Stimulated activated CD8-positive, alpha-beta memory T cell treated with anti-CD3 and anti-CD28 coated beads, Interleukin-15, amount 100 ng/mL, for 24 hours (primary cell): Measurements from ENCODE around the gene TOMM20.
"Not testable (repeated sequence)": the region's sequence is repeated elsewhere in the genome, so short reads cannot be mapped to it uniquely, and the experiment has no call there.

ENCODE experiments used
- DNase-seq: peaks from one replicate; pipeline ENCODE4 v3.0.0-alpha.2; 2020; ENCODE audit warnings: low read depth

TOMM20 gene

DNA sequence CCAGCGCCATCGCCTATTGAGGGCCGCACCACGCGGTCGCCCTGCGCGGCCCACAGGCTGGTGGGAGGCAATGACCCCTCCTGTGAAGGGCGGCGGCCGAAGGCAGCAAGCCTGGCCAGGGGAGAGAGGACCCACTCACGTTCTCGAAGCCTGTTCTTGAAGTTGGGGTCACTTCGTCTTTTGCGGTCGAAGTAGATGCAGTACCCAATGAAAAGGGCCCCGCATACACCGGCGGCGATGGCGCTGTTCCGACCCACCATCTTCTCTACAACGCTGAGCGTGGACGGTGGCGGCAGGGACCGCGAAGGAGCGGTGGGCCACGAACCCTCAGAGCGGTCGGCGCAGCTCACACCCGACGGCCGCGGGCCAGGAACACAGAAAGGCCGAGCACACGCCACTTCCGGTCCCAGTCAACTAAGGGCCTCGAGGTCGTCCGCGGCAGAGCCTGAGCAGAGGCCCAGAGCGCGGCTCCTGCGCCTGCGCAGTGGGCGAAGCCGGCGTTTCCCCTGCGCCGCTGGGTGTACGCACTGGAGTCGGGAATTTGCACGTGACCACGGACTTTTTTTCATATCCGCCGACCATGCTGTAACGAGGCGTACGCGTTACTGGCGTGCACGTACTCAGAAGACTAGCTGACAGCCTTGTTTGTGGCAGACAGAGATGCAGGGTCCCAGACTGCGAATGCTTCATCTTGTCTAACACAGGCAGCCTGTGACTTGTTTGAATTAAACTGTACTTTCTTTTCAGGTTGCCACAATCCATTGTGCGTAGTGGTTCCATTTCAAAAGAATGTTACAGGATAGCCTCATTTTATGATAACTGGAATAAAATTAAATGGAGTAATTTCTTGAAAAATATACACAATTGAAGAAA, at the start of gene TOMM20:
TSS of gene TOMM20 (minus strand) at position 382 of the 873 bp plus-strand sequence. CDS start at position 260, 122 bp downstream.
- DNase-seq, result peak; percentile 84

DNA sequence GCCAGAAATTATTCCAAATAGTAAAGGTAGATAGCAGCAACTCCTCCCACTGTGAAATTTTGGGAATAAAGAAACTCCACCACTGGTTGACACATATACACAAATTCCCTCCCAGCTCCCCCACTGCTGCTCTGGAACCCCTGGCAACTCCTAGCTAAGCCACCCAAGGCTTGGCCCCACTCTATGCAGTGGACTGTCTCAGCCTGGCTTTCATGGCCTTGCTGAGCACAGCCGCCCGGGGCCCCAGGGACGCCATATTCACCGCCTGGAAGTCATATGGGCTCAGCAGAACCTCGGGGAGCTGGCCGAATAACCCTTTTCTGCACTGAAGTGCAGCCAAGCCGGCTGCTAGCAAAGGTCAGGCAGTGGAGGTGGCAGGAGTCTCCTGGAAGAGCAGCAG, 47.8 kb upstream of the TOMM20 start:
- no peak for DNase-seq

DNA sequence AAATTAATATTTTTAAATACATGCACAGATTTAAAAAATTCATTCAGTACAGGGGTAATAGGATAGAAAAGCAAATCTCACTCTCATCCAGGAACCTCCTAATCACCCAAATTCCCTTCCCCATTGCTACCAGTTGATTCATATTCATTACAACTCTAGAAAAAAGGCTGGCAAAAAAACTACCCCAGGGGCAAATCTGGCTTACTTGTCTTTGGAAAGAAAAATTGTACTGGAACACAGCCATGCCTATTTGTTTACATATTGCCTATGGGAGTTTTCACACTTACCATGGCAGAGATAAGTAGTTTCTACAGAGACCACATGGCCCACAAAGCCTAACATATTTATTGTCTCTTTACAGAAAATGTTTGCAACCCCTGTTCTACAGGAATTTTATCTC, 41.3 kb upstream of the TOMM20 start:
- DNase-seq, result no peak

DNA sequence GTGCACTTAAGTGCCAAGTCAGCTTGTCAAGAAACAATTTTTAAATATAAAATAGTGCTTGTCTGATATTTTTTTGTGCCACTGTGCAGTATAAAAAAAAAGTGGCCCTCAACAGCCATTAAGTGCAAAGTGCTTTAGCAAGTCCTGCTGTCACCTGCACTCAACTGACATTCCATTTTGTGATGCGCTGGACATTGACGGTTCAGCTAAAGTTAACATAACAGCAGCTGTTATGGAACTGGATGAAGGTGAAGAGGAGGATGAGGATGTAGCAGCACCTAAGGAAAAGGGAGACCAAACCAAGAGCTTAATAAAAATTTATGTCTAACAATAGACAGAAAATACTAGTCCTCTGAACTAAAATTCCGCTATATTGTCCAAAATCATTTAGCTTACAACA, 39.7 kb upstream of the TOMM20 start:
- DNase-seq, result no peak

DNA sequence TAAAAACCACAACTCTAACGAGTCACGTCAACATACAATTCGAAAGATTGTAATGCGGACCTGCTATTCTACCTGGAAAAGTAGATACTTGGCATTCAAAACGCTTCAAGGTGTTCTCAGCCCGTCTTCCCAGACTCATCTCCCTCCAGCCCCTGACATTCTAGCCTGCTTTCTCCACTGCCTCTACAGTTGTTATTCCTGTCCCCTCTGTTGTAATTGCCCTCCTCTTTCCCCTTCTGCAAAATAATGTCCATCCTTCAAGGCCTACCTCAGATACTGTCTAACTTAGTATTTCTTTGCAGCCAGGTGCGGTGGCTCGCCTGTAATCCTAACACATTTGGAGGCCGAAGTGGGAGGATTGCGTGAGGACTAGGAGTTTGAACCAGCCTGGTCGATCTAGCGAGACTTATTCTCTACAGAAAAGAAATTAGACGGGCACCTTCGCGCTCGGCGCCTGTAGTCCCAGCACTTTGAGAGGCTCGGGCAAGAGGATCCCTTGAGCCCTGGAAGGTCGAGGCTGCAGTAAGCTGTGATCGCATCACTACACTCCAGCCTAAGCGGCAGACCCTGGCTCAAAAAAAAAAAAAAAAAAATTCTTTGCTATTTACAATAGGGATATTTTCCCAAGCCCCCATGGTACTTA, 33.2 kb upstream of the TOMM20 start:
- DNase-seq, result no peak

DNA sequence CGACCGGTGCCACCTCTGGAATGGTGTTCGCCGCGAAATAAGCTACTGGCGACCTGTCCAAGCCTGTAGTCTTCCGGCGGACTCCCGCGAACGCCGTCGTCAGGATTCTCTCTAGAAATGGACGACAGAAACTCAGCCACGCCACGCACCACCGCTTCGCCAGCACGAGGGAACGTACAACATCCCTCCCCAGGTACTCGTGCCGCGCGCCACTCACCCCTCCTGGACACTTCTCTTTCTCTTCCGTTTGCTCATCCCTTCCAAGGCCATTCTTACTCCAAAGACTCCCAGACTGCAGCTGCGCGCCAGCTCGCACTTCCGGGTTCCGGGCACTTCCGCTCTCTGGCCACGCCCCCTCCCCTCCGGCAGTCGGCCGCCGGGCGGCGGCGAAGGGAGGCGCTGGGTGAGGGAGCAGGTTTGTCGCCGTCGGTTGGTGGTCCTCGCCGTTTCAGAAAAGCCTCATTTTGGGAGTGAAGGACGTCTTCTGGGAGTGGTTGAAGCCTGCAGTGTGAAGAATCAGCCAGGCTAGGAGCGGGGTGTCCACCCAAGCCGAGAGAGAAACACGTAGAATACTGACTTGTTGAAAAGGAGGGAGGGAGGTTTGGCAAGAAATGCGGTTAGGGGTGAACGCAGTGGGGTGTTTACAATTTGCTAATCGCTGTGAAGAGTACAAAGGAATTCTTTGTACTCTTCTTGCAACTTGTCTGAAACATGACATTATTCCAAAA, 32.5 kb upstream of the TOMM20 start, which contains the start of gene RBM34:
TSS of gene RBM34 (minus strand) at position 294 of the 728 bp plus-strand sequence. CDS start at position 270, 24 bp downstream.
- peak; percentile 92 for DNase-seq

DNA sequence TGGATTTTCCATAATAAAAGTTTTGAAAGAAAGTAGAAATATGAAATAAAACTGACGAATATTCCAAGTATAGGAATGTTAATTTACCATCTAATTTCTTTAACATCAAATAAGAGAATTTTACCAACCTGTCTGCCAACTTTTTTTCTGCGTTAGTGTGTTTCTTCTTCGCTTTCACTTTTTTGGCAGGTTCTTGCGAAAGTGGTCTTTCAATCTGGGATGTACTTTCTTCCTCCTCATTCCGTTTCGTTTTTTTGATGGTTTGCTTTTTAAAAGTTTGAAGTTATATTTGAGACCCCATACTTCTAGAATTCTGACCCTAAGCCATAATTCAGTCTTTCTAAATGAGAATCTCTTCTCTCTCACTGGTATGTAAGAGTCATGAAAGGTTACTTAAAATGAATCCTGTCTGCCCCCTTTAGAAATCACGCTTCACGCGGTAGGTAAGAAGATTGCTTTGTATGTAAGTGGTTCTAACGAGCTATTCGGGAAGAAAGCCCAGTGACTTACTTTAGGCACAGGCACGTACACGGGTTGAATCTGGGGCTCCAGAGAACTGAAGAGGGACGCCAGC, 31.8 kb upstream of the TOMM20 start:
- DNase-seq, result no peak

DNA sequence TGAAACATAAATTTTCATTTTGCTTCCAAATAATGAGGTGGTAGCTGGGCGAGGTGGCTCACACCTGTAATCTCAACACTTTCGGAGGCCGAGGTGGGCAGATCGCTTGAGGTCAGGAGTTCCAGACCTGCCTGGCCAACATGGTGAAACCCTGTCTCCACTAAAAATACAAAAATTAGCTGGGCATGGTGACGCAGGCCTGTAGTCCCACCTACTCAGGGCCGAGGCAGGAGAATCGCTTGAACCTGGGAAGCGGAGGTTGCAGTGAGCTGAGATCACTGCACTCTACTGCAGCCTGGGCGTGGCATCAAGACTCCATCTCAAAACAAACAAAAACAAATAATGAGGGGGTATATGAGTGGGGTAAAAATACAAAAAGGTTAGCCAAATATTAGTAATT, 31.3 kb upstream of the TOMM20 start:
- not testable (repeated sequence) for DNase-seq

- not testable (repeated sequence) for DNase-seq
Observed at GRCh38 chr1:235159284-235159683, 30.6 kb upstream of the TOMM20 start.

- no peak for DNase-seq
Observed at GRCh38 chr1:235158680-235159079, 30.0 kb upstream of the TOMM20 start.

DNA sequence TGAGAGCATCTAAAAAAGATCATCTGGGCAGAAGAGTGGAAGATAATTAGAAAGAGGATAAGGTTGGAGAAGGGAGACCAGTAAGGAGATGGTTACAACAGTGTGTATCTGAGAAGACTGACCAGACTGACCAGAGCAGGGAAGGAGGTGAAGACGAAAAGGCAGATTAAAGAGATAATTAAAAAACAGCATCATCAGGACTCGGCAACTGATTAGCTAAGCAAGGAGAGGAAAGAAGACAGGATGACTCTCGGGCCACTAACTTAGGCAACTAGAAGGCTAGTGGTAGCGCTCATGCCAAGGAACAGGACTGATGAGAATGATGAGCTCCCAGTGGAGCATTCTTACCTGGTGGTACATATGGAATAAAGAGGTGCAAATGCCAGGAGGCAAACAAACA, 28.5 kb upstream of the TOMM20 start:
- DNase-seq, result no peak

DNA sequence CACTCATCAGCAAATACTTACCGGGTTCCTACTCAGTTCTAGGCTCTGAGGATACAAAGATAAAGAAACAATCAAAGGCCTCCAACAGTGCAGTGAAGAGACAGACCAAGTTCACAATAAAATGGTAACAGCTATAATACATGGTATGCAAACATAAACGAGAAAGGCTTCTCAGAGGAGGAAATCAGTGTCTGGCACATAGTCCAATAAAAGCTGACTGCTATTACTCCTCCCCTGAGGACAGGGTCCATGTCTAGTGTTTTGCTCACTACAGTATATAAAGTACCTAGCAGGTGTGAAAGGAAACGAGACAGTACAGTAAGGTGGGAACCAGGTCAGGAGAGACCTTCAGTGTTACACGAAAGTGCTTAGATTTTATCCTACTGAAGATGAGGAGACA, 28.1 kb upstream of the TOMM20 start:
- DNase-seq, result no peak

DNA sequence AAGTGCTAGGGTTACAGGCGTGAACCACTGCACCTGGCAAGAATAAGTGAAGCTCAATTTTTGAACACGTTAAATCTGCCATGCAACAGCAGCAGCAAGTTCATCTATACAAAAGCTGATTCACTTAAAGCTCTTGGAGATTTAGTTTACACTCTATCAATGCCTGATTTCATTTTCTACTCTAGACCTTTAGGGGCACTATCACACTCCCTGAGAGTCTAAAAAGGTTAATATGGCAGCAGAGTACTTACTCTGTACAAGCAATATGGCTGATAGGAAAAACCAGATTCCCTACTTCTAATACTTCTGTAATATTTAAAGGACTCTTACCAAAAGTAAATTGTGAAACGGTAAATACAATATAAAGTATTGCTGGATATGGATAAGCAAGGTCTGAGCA, 27.6 kb upstream of the TOMM20 start:
- no peak for DNase-seq

DNA sequence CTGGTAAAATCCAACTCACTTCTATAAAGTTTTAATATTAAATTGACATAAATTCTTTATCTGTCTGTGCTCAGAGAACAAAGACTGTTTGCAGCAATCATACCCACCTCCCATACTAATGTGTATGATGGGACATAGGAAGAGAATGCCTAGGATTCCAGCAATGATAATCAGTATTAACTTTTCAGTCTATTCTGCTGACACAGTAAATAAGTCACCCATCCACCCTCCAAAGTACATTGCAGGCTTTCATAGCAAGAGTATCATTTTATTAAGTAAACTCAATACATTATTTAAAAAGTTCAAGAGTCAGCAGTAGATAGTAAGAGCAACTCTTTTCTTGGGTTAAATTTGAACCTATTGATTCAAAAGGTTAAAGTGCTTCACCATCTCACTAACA, 23.6 kb upstream of the TOMM20 start:
- DNase-seq, result no peak

GRCh38 chr1:235151033-235151432, 22.4 kb upstream of the TOMM20 start:
- no peak for DNase-seq

DNA sequence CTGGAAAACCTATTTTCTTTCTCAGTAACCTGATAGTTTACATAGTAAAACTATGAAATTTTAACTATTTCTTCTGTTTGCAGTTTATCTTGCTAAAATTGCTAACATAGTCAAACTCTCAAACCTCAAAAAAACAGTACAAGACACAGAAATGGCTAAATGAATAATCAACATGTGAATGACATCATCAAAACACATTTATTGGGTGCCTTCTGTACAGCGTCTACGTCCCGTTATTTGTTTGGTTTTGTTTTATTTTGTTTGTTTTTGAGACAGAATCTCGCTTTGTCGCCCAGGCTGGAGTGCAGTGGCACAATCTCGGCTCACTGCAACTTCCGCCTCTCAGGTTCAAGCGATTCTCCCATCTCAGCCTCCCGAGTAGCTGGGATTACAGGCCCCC, 21.2 kb upstream of the TOMM20 start:
- DNase-seq, result no peak

DNA sequence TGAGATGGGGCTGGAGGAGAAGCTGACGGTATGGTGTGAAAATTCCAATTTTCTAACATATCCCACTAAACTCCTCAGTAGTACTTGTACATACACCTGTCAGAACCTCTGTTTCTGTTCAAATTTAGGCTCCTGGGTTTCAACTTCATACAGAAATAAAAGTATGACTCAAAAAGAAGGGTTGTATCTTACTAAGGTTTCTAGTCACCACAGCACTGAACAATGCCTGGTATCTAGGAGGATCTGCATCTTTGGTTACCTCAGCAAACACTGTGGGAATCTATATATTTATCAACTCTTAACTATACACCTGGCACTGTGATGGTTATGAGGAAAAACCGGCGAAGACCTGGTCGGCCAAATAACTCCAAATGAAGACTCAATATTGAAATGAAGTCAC, 18.6 kb upstream of the TOMM20 start:
- DNase-seq, result no peak

DNA sequence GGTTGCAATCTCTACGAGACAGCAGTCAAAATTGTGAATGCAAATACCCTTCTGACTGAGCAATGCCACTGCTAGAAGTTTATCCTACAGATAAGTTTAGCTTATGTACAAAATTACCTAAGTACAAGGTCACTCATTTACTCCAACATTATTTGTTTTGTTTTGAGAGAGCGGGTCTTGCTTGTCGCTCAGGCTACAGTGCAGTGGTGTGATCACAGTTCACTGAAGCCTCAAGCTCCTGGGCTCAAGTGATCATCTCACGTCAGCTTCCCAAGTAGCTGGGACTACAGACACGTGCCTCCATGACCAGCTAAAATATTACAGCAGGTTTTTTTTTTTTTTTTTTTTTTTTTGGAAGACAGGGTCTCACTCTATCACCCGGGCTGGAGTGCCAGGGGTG, 17.0 kb upstream of the TOMM20 start:
- DNase-seq, result no peak

- no peak for DNase-seq
Observed at GRCh38 chr1:235142991-235143390, 14.4 kb upstream of the TOMM20 start.

DNA sequence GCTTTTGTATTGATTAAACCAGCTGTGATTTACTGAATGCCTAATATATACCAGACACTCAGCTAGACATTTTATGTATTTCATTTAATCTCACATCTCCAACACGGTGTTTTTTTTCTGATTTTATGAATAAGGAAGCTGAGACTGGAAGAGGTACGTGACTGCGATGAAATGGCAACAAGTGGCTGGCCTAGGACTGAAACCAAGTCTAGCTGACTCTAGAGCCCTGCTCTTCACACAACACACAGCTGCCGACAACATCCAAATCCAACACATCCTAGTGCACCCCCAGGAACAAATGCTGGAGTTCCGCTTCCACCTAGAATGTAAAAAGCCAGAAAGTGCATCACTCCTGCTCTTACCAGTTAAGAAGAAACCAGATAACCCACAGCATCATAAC, 10.7 kb upstream of the TOMM20 start:
- no peak for DNase-seq

DNA sequence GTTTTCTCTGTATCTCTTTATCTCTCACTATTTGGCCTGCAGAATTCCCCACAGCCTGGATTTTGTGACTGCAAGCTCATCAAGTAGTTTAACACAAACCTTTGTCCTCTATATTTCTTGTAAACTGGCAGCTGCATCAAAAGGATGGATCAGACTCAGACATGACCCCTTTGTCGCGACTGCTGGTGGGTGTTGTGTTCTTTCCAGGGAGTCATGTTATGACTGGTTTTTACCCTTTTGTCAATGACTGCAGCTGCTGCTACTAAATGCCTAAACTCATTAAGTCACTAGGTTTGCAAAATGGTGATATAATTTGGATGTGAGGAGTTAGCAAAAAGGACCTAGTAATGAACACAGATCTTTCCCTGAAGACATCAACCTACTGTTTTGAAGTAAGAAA, 10.2 kb upstream of the TOMM20 start:
- DNase-seq, result no peak

- DNase-seq, result no peak
Observed at GRCh38 chr1:235136111-235136510, 7.5 kb upstream of the TOMM20 start.
